Stimulated activated naive CD4-positive, alpha-beta T cell (primary cell): ENCODE measurements around the gene ANKRD36B.
"Not testable (repeated sequence)": the region's sequence is repeated elsewhere in the genome, so short reads cannot be mapped to it uniquely, and the experiment has no call there.

ENCODE experiments used
- DNase-seq, 6 experiments: peaks; one replicate each; lab custom pipeline; 2025; lab: John Stamatoyannopoulos, UW

Gene ANKRD36B

GRCh38 chr2:97589598-97590510, at the start of gene ANKRD36B:
Gene ANKRD36B (minus strand): TSS chr2:97589877. CDS start chr2:97589685, 192 bp downstream.
- not testable (repeated sequence) for DNase-seq

GRCh38 chr2:97626049-97626430, 36.4 kb upstream of the ANKRD36B start:
- not testable (repeated sequence) for DNase-seq

DNA sequence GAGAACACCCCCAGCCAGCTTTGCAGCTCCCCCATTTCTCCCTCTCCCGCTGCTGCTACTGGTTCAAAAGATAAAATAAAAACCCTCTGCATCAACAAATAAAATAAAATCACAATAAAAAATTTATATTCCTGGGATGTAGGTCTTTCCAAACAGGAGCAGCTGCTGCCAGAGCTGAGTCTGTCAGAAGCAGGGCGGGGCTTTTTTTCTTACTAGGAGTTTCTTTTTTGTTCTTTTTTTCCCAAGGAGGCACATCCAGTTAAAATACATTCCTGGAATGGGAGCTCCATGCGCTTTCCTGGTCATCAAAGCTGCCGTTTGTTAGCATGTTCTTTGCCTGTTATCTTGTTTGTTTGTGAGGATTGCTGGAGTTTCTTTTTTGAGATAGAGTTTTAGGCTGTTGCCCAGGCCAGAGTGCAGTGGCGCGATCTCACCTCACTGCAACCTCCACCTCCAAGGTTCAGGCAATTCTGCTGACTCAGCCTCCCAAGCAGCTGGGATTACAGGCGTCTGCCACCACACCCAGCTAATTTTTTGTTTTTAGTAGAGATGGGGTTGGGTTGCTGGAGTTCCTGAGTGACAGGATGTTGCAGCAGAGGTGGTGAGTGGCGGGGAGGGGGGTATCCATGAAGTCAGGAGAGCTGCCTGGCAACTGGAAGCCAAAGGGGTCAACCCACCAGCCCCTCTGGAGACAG, 35.8 kb upstream of the ANKRD36B start:
- DNase-seq: not testable (repeated sequence)

DNA sequence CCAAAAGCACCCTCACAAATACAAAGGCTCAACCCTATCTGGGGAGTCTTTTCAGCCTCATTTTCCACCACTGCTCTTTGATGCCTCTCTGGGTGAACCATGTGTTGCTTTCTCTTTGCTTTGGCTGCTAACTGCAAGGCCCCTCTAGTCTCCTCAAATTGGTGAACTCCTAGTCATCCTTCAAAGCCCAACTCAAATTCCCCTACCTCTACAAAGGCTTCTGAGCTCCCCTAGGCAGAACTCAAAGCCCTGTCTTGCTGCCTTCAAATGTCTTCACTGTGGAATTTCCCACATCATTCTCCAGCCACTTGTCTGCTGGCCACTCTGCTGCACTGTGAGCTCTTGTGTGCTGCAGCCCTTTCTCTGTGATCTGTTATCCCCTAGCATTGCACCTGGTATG, 33.3 kb upstream of the ANKRD36B start:
- DNase-seq: not testable (repeated sequence)

GRCh38 chr2:97620492-97620891, 30.8 kb upstream of the ANKRD36B start:
- DNase-seq: not testable (repeated sequence)

DNA sequence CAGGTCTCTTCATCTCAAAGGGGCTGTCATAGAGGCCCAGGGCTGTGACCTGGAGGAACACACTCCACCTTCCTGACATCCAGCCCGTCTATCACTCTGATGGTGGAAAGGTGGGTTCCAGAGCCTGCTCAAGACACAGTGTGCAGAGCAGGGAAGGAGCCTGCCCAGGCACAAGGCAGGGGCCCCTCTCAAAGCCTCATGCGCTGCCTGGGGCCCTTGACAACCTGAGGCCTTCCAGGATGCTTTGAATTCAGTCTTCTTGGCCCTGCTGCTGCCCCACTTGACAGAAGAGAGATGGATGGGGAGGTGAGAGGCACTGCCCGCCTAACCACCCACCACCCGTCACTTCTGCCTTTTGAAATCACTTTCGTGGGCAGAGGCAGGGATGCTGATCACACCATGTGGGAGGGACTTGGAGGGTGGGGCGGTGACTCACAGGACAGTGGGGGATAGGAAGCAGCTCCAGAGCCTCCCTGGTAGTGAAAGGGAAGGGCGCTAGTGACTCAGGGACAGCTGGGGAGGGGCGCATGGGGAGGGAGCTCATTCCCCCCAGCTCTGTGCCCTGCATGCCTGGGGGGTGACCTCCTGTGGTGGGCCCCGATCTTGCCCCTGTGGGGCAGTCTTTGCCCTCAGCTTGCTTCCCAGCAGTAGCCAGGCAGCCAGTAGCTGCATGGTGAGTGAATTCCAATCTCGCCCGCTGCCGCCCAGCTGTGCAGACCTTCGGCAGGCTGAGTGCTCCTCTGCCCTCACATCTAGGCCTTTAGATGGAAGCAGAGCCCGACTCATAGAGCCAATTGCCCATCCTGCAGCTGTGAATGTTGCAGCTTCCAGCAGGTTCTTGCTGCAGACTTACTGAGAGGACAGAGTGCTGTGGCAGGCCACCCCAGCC, 29.5 kb upstream of the ANKRD36B start:
- DNase-seq: not testable (repeated sequence)

GRCh38 chr2:97617911-97618310, 28.2 kb upstream of the ANKRD36B start:
- no peak for DNase-seq

DNA sequence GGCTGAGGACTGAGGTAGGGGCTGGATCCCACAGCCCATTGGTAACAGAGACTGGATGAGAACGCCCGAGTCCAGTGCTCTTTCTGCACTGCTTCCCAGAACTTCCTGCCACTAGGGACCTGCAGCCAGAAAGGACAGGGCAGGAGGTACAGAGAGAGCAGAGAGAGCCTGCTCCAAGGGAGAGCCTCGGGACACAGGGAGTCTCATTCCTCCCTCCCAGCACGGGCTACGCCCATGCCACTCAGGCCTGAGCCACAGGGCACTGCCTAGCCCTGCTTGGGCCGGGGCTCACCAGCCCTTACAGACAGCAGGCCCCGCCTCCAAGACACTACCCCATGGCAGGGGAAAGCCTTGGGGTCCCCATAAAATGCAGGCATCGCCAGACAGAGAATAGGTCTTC, 26.1 kb upstream of the ANKRD36B start:
- not testable (repeated sequence) for DNase-seq

GRCh38 chr2:97611895-97612294, 22.2 kb upstream of the ANKRD36B start:
- DNase-seq: not testable (repeated sequence)

GRCh38 chr2:97608745-97609144, 19.1 kb upstream of the ANKRD36B start:
- not testable (repeated sequence) for DNase-seq

DNA sequence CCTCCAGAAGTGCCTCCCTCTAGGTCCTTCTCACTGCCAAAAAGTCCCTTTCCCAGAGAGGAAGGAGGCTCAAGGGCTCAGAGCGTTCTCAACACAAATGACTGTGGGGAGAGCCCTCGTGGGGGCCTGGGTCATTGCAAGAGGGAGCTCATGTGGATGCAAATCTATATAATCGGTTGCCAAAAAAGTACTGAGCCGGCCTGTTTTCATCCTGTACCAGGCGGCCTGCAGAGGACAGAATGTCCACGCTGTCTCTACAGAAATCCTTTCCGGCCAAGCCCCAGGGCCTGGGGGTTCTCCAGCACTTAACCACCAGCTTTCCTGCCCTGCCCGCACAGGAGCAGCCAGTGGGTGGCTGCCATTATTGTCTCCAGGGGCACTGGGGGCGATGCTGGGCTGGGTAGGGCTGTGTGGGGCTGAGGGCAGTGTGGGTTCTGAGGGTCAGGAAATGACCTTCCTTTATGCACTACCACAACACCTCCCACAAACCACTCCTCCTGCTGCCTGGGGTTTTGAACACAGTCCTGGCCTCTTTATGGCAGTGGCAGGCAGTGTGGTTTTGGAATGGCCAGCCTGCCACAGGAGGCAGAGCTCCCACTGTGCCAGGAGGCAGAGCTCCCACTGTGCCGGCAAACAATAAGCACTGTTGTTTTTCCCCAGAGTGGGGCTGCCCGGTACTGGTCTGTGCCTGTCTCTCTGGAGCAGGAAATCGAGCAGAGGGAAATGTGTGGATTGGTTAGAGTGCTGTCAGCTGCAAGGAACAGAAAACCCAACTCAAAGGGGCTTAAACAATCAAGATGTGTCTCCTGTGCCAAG, 16.1 kb upstream of the ANKRD36B start:
- not testable (repeated sequence) for DNase-seq

DNA sequence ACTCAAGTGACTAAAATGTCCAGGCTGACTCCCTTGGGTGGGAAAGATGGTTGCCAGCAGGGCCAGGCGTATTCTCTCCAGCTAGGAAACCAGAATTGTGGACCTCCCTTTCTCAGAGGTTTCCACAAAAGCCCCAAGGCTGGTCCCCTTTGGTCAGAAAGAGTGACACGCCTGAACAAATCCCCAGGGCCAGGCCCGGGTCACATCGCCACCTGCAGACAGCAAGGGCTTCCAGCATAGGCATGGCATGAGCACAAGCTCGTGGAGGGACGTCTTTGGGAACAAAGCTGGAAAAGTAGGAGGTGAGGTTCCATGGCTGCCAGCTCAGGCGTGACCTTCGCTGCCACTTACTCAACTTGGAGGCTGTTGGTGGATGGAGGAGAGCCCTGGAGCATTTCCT, 15.4 kb upstream of the ANKRD36B start:
- not testable (repeated sequence) for DNase-seq

DNA sequence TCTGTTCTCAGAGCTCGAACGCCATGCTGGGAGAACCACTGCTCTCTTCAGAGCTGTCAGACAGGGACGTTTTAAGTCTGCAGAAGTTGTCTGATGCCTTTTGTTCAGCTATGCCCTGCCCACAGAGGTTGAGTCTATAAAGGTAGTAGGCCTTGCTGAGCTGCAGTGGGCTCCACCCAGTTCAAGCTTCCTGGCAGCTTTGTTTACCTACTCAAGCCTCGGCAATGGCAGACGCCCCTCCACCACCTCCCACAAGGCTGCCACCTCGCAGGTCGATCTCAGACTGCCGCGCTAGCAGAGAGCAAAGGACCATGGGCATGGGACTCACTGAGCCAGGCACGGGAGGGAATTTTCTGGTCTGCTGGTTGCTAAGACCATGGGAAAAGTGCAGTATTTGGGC, 11.9 kb upstream of the ANKRD36B start:
- not testable (repeated sequence) for DNase-seq

- not testable (repeated sequence) for DNase-seq
Measured at GRCh38 chr2:97596180-97596579, 6.5 kb upstream of the ANKRD36B start.

DNA sequence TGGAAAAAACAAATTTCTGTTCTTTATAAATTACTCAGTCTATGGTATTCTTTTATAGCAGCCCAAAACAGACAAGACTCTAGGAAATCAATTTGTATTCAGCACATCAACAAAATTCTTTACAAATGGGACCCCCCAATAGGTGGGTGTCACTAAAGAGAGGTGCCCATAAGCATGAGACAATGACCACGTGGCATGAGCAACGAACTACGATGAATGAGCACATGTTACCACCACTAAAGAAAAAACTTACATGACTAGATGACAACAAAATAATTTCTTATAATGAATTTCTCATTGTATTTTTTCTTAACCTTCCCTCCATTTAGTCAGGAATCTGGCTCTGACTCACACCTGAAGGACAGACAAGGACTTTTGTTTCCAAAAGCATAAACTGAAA, 3.8 kb upstream of the ANKRD36B start:
- not testable (repeated sequence) for DNase-seq

DNA sequence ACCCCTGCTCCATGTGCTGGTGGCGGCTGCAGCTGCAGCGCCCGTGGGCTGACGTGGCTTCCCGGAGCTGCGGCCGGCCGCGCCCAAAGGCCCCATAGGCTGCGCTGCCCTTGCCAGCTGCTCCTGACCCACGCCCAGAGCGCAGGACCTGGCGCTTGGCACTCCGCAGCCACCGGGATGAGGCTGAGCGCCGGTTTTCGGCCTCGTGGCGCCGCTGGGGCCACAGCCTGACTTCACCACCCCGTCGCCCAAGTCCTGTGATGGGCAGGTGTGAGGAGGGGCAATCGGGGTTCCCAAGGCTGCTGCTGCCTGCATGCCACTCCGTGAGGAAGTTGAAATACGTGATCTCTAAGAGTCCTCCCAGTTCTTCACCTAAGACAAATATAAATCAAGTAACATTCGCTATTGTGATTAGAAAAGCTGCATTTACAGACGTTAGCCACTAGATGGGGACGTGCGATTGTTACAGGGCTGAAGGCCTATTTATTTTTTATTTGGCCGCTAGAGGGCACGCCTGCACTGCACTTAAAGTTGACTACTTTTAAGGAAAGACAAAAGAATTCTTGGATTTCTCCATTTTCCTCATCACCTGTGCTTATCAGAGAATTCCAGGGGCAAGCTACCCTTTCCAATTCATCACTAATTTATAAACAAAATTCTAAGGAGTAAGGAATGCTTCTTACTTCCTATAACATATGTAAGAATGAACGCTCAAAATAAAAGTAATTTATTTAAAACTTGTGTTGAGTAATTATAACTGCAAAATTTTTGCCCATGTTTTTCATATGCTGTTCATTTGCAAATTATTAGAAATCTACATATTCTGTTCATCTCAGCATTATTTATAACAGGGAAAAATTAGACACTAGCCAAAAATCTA, 1.1 kb upstream of the ANKRD36B start:
- DNase-seq: not testable (repeated sequence)

DNA sequence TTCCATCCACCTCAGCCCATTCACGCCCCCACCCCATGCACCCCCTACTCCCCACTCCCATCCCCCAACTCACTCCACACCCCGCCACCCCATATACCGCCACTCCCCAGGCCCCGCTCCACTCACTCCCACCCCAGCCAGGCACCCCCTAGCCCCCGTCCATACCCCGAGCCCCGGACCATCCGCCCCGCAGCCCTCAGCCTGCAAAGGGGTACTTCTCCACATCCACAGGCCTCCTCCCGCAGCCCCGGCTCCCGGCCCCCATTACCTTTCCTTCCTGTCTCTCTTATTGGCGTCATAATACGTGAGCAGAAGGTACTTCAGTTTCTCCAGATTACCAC, 450 bp downstream of the ANKRD36B start:
- DNase-seq: not testable (repeated sequence)

- DNase-seq: not testable (repeated sequence)
Measured at GRCh38 chr2:97565674-97566073, 24.0 kb downstream of the ANKRD36B start.

- DNase-seq: not testable (repeated sequence)
Measured at GRCh38 chr2:97552406-97552805, 37.3 kb downstream of the ANKRD36B start.

- not testable (repeated sequence) for DNase-seq
Measured at GRCh38 chr2:97550498-97550897, 39.2 kb downstream of the ANKRD36B start.
